Measurements from ENCODE around the gene APOB. TPM values are rescaled to one million over a fixed set of nuclear protein-coding genes. Genes with fewer than 3 reads are reported as not detected.

The APOB gene
- total RNA-seq, 1 experiment from 2014 or later: not detected

DNA sequence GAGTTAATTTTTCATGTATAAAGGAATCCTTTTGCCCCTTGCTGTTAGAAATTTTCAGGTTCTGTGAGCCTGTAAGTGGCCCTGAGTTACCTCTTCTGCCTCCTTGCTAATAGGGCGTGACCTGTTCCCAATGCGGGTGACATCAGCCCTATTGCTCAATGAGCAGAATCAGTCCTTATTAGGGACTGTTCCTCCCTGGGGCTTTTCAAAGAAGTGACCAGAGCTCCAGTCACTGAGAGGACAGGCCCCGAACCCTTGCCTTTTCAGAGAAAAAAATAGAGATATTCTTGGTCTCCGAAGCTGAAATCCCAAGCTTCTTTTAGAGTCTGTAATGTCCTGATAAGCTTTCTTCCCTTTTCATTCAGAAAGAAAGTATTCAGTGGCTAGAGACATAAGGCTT, 8.2 kb upstream of the APOB start:
- Histone ChIP-seq H3K9ac (ENCODE audit: low read length) (no peak overlapping the region), H3K79me2 (ENCODE audit: low read length) (no peaks in the 10 kb centered on the region), H2AFZ (ENCODE audit: low read length) (no peak overlapping the region), H3K27me3 (ENCODE audit: low read length) (peaks cover 3% of the 10 kb centered on the region), H4K20me1 (ENCODE audit: low read length) (no peaks in the 10 kb centered on the region), H3K4me1 (ENCODE audit: insufficient read depth, low read length) (no peaks in the 10 kb centered on the region), H3K27ac (ENCODE audit: low read length) (no peak overlapping the region), H3K9me3 (ENCODE audit: low read length) (no peaks in the 10 kb centered on the region), H3K4me2 (ENCODE audit: low read length) (no peak overlapping the region), H3K4me3 (ENCODE audit: low read length) (no peak overlapping the region), H3K36me3 (ENCODE audit: low read depth, low read length) (no peaks in the 10 kb centered on the region), H3F3A (ENCODE audit: low read length, unreplicated experiment) (no peaks in the 10 kb centered on the region), H3K9me2 (replicated peaks; ENCODE audit: low read length) (no peaks in the 10 kb centered on the region)
- POLR2A ChIA-PET (ENCODE audit: unreplicated experiment): no interaction called here
- ATAC-seq (no peak), DNase-seq (no peak)
- no TSS peak for BruUV-seq (replicated peaks)
- CTCF ChIA-PET: no interaction called here
- no peak for TF ChIP-seq EZH2phosphoT487 (IDR thresholded peaks at IDR 0.05; ENCODE audit: borderline replicate concordance, low read length)
- TF ChIP-seq, protein P1, sequence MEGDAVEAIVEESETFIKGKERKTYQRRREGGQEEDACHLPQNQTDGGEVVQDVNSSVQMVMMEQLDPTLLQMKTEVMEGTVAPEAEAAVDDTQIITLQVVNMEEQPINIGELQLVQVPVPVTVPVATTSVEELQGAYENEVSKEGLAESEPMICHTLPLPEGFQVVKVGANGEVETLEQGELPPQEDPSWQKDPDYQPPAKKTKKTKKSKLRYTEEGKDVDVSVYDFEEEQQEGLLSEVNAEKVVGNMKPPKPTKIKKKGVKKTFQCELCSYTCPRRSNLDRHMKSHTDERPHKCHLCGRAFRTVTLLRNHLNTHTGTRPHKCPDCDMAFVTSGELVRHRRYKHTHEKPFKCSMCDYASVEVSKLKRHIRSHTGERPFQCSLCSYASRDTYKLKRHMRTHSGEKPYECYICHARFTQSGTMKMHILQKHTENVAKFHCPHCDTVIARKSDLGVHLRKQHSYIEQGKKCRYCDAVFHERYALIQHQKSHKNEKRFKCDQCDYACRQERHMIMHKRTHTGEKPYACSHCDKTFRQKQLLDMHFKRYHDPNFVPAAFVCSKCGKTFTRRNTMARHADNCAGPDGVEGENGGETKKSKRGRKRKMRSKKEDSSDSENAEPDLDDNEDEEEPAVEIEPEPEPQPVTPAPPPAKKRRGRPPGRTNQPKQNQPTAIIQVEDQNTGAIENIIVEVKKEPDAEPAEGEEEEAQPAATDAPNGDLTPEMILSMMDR (conservative IDR thresholded peaks at IDR 0.05; ENCODE audit: low read depth, low read length): no peak
- no peak for TF ChIP-seq EZH2 (IDR thresholded peaks at IDR 0.05; ENCODE audit: low read length, unreplicated experiment)
- intact Hi-C loops (cut with micrococcal nuclease): no loop called here

DNA sequence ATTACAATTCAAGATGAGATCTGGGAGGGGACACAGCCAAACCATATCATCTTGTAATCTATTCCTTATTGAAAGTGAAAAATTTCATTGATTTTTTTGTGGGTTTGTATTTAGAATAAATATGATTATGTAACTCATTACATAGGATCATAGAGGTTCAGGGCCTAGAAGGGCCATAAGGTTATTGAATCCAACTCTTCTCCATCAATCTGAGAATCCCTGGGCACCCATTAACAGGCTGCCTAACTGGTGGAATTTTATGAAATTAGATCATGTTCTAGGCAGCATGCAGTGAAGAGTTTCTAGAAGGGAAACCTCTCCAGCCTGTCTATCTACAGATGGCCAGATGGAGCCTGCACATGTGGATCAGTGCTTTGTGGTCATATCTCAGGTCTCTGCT, 6.3 kb upstream of the APOB start:
- no peak for TF ChIP-seq EZH2phosphoT487 (IDR thresholded peaks at IDR 0.05; ENCODE audit: borderline replicate concordance, low read length)
- no peak for TF ChIP-seq EZH2 (IDR thresholded peaks at IDR 0.05; ENCODE audit: low read length, unreplicated experiment)
- TF ChIP-seq, protein P1 (conservative IDR thresholded peaks at IDR 0.05; ENCODE audit: low read depth, low read length): no peak
- Histone ChIP-seq H2AFZ (ENCODE audit: low read length) (no peak overlapping the region), H3F3A (ENCODE audit: low read length, unreplicated experiment) (no peaks in the 10 kb centered on the region), H3K79me2 (ENCODE audit: low read length) (no peaks in the 10 kb centered on the region), H3K36me3 (ENCODE audit: low read depth, low read length) (no peaks in the 10 kb centered on the region), H3K9ac (ENCODE audit: low read length) (no peak overlapping the region), H3K27me3 (ENCODE audit: low read length) (peaks cover 3% of the 10 kb centered on the region), H3K4me3 (ENCODE audit: low read length) (no peak overlapping the region), H3K27ac (ENCODE audit: low read length) (no peak overlapping the region), H3K4me1 (ENCODE audit: insufficient read depth, low read length) (no peaks in the 10 kb centered on the region), H3K9me2 (replicated peaks; ENCODE audit: low read length) (no peaks in the 10 kb centered on the region), H3K4me2 (ENCODE audit: low read length) (no peak overlapping the region), H4K20me1 (ENCODE audit: low read length) (no peaks in the 10 kb centered on the region), H3K9me3 (ENCODE audit: low read length) (no peaks in the 10 kb centered on the region)
- intact Hi-C loops (cut with micrococcal nuclease): no loop called here
- CTCF ChIA-PET: no interaction called here
- DNase-seq (no peak), ATAC-seq (no peak)
- BruUV-seq (replicated peaks): no TSS peak
- POLR2A ChIA-PET (ENCODE audit: unreplicated experiment): no interaction called here

DNA sequence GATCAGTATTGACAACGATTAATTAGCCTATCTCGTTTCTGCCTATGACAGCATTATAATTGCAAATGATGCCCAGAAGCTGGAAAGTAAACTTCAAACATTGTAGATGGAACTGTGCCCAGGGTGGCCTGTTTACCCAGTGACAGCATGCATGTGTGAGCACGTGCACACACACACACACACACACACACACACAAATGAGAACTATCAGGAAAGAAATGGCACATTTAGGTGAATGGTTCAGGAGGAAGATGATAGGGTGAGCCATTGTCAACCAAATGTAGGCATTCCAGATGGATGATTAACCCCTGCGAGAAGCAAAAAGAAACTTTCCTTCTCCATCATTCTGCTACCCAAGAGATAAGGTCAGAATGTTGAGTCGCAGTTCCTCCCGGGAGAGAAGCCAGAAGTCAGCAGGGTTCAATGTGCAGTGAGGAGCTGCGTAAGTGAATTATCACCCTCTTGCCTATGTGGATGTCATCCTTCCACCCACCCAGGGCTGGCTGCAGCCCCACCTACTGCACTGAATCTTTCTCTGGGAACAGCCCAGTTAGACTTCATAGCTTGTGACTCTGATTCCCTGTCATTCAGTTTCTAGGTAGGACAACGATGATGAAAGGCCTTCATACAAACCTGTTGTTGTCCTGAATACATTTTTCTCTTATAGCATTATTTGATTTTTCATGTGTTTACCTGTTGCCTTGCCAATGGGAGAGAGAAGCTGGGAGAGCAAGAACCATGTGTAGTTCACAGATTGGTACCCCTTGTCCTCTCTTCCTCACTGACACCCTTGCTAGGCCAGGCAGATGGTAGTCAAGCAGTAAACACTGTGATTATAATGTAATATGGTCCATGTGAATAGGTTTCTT, 3.5 kb upstream of the APOB start:
- no peak overlapping the region for H3K4me2 ChIP-seq (ENCODE audit: low read length)
- no peaks in the 10 kb centered on the region; the same call in 1 of the 2 replicates for H3K27me3 ChIP-seq (ENCODE audit: low read length)
- intact Hi-C loops (cut with micrococcal nuclease): no loop called here
- TF ChIP-seq, protein P1 (conservative IDR thresholded peaks at IDR 0.05; ENCODE audit: low read depth, low read length): no peak
- TF ChIP-seq EZH2phosphoT487 (IDR thresholded peaks at IDR 0.05; ENCODE audit: borderline replicate concordance, low read length) (no peak), EZH2 (IDR thresholded peaks at IDR 0.05; ENCODE audit: low read length, unreplicated experiment) (no peak)
- H3K79me2 ChIP-seq (ENCODE audit: low read length): no peaks in the 10 kb centered on the region
- no peak overlapping the region for H3K4me3 ChIP-seq (ENCODE audit: low read length)
- H3K9ac ChIP-seq (ENCODE audit: low read length): no peak overlapping the region
- no peaks in the 10 kb centered on the region for H3K4me1 ChIP-seq (ENCODE audit: insufficient read depth, low read length)
- no peaks in the 10 kb centered on the region for H3K9me3 ChIP-seq (ENCODE audit: low read length)
- no TSS peak for BruUV-seq (replicated peaks)
- no peak overlapping the region for H2AFZ ChIP-seq (ENCODE audit: low read length)
- ChIA-PET POLR2A (ENCODE audit: unreplicated experiment) (no interaction called here), CTCF (no interaction called here)
- no peak for DNase-seq
- H3K27ac ChIP-seq (ENCODE audit: low read length): no peak overlapping the region
- no peak for ATAC-seq
- H4K20me1 ChIP-seq (ENCODE audit: low read length): no peaks in the 10 kb centered on the region
- no peaks in the 10 kb centered on the region for H3K9me2 ChIP-seq (replicated peaks; ENCODE audit: low read length)
- H3K36me3 ChIP-seq (ENCODE audit: low read depth, low read length): no peaks in the 10 kb centered on the region
- no peaks in the 10 kb centered on the region for H3F3A ChIP-seq (ENCODE audit: low read length, unreplicated experiment)

Measured in PC-3 (cell line).